HG03558 (cell line): ENCODE measurements around the gene ERC2.
"Not testable (repeated sequence)": the region's sequence is repeated elsewhere in the genome, so short reads cannot be mapped to it uniquely, and the experiment has no call there.

Source experiments
- ATAC-seq: cut with Tn5 transposase; IDR thresholded peaks from one replicate; pipeline ENCODE4 v1.9.1; 2021; ENCODE audit warnings: moderate number of reproducible peaks; ENCODE audit not compliant: unreplicated experiment; ENCODE audit errors: extremely low read depth

ERC2 gene

GRCh38 chr3:56468184-56469106 lies at the start of gene ERC2:
Gene ERC2, minus strand, starts transcription at chr3:56468467.
- no peak for ATAC-seq

- ATAC-seq = no peak
These were observed 34.5 kb upstream of the ERC2 start for GRCh38 chr3:56502738-56503137.

- not testable (repeated sequence) for ATAC-seq
These were observed 28.1 kb upstream of the ERC2 start for GRCh38 chr3:56496376-56496775.

- ATAC-seq = peak; percentile 78
These were observed 26.5 kb upstream of the ERC2 start for GRCh38 chr3:56494679-56495322.

- no peak for ATAC-seq
These were observed 23.3 kb upstream of the ERC2 start for GRCh38 chr3:56491566-56491965.

- no peak for ATAC-seq
These were observed 20.7 kb upstream of the ERC2 start for GRCh38 chr3:56488812-56489600.

- ATAC-seq = no peak
These were observed 16.3 kb upstream of the ERC2 start for GRCh38 chr3:56484525-56485032.

GRCh38 chr3:56484122-56484521 lies 15.9 kb upstream of the ERC2 start:
- ATAC-seq = no peak

- no peak for ATAC-seq
These were observed 9.4 kb upstream of the ERC2 start for GRCh38 chr3:56477646-56478045.

GRCh38 chr3:56476771-56477170 lies 8.5 kb upstream of the ERC2 start:
- no peak for ATAC-seq

- no peak for ATAC-seq
These were observed 3.5 kb upstream of the ERC2 start for GRCh38 chr3:56471771-56472170.

- ATAC-seq = no peak
These were observed 874 bp upstream of the ERC2 start for GRCh38 chr3:56469141-56469540.

- no peak for ATAC-seq
These were observed 475 bp downstream of the ERC2 start for GRCh38 chr3:56467801-56468183.

GRCh38 chr3:56467108-56467507 lies 1.2 kb downstream of the ERC2 start:
- no peak for ATAC-seq

GRCh38 chr3:56459719-56460118 lies 8.5 kb downstream of the ERC2 start:
- no peak for ATAC-seq

- ATAC-seq = no peak
These were observed 9.2 kb downstream of the ERC2 start for GRCh38 chr3:56459104-56459496.

- no peak for ATAC-seq
These were observed 9.7 kb downstream of the ERC2 start for GRCh38 chr3:56458496-56459103.

GRCh38 chr3:56456117-56456516 lies 12.2 kb downstream of the ERC2 start:
- no peak for ATAC-seq

GRCh38 chr3:56453011-56453410 lies 15.3 kb downstream of the ERC2 start:
- ATAC-seq = no peak

GRCh38 chr3:56452085-56452484 lies 16.2 kb downstream of the ERC2 start:
- no peak for ATAC-seq
